GM23338 (cell line): ENCODE data around the gene DAB2. TPM values are rescaled to one million over a fixed set of nuclear protein-coding genes. Genes with fewer than 3 reads are reported as not detected.

Source experiments
- ATAC-seq: fragments of 200-7000 bp; cut with Tn5 transposase; 3 replicates; pipeline ENCODE4 v1.9.1; 2020
- DNase-seq: peaks from one replicate; pipeline ENCODE4 v3.0.0-alpha.2; 2015; ENCODE audit warnings: low spot score
- H2AFZ ChIP-seq: fragments of 200-600 bp; sonication (generic); 2 replicates; pipeline ENCODE4 v1.8.0; 2016; ENCODE audit warnings: antibody characterized with exemption, mild to moderate bottlenecking, moderate library complexity
- H3F3A ChIP-seq: fragments of 200-600 bp; sonication (generic); replicated peaks from 2 replicates; pipeline ENCODE4 v1.8.0; 2017; ENCODE audit warnings: antibody characterized with exemption, mixed run types, low read depth
- H3K27ac ChIP-seq: fragments of 200-600 bp; sonication (generic); 2 replicates; pipeline ENCODE4 v1.6.1; 2016; ENCODE audit warnings: low read depth
- H3K27me3 ChIP-seq: fragments of 200-600 bp; sonication (generic); 2 replicates; pipeline ENCODE4 v1.8.0; 2016; ENCODE audit warnings: mild to moderate bottlenecking, mixed run types, moderate library complexity; ENCODE audit not compliant: insufficient read depth
- H3K36me3 ChIP-seq: fragments of 200-600 bp; sonication (generic); 2 replicates; pipeline ENCODE4 v1.8.0; 2016; ENCODE audit warnings: mild to moderate bottlenecking; ENCODE audit not compliant: insufficient read depth
- H3K4me1 ChIP-seq: fragments of 200-600 bp; sonication (generic); 2 replicates; pipeline ENCODE4 v1.8.0; 2016; ENCODE audit warnings: mild to moderate bottlenecking, moderate library complexity; ENCODE audit not compliant: insufficient read depth
- H3K4me2 ChIP-seq: fragments of 200-600 bp; sonication (generic); 2 replicates; pipeline ENCODE4 v1.7.1; 2017; ENCODE audit warnings: mixed run types
- H3K4me3 ChIP-seq: fragments of 200-600 bp; sonication (generic); 2 replicates; pipeline ENCODE4 v1.6.1; 2016; ENCODE audit warnings: mixed run types
- H3K79me2 ChIP-seq: fragments of 200-600 bp; sonication (generic); replicated peaks from 2 replicates; pipeline ENCODE4 v1.8.0; 2017; ENCODE audit warnings: mild to moderate bottlenecking; ENCODE audit not compliant: insufficient read depth
- H3K9me2 ChIP-seq: fragments of 200-600 bp; sonication (generic); 2 replicates; pipeline ENCODE4 v1.8.0; 2017; ENCODE audit not compliant: insufficient read depth
- H4K20me1 ChIP-seq: fragments of 200-600 bp; sonication (generic); replicated peaks from 2 replicates; pipeline ENCODE4 v1.8.0; 2017; ENCODE audit warnings: mild to moderate bottlenecking; ENCODE audit not compliant: insufficient read depth
- H3K27ac Mint-ChIP-seq: 2 replicates; pipeline ENCODE4 v1.8.0; 2020; ENCODE audit warnings: inconsistent platforms, mild to moderate bottlenecking, moderate library complexity, mixed read lengths
- H3K27me3 Mint-ChIP-seq: 3 replicates; pipeline ENCODE4 v1.8.0; 2022; ENCODE audit warnings: low read depth, mild to moderate bottlenecking, moderate library complexity, mixed read lengths, inconsistent platforms; ENCODE audit not compliant: insufficient read depth, poor library complexity
- H3K36me3 Mint-ChIP-seq: 3 replicates; pipeline ENCODE4 v1.8.0; 2021; ENCODE audit warnings: low read depth, mild to moderate bottlenecking, inconsistent platforms, moderate library complexity, mixed read lengths
- H3K4me1 Mint-ChIP-seq: 3 replicates; pipeline ENCODE4 v1.8.0; 2020; ENCODE audit warnings: mild to moderate bottlenecking, inconsistent platforms, mixed read lengths
- H3K4me3 Mint-ChIP-seq: 3 replicates; pipeline ENCODE4 v1.8.0; 2021; ENCODE audit warnings: moderate library complexity, mild to moderate bottlenecking, inconsistent platforms, mixed read lengths
- H3K9me3 Mint-ChIP-seq: 3 replicates; pipeline ENCODE4 v1.8.0; 2020; ENCODE audit warnings: moderate library complexity, mild to moderate bottlenecking, inconsistent platforms, mixed read lengths
- CREB1 ChIP-seq: fragments of 250-450 bp; sonication (Bioruptor Pico); IDR thresholded peaks from 2 replicates; pipeline ENCODE4 v1.5.0; 2020; ENCODE audit warnings: low read depth, mild to moderate bottlenecking, moderate library complexity
- ETS1 ChIP-seq: IDR thresholded peaks from 2 replicates; pipeline ENCODE4 v1.6.1; 2016; ENCODE audit warnings: antibody characterized with exemption
- EZH2 ChIP-seq: fragments of 200-600 bp; sonication (generic); IDR thresholded peaks from one replicate; pipeline ENCODE4 v1.8.0; 2017; ENCODE audit warnings: antibody characterized with exemption, mild to moderate bottlenecking, low read depth; ENCODE audit not compliant: unreplicated experiment
- EZH2phosphoT487 ChIP-seq: fragments of 200-600 bp; sonication (generic); IDR thresholded peaks from one replicate; pipeline ENCODE4 v1.8.1; 2018; ENCODE audit warnings: antibody characterized with exemption; ENCODE audit not compliant: unreplicated experiment
- JUNB ChIP-seq: IDR thresholded peaks from one replicate; pipeline ENCODE4 v1.6.1; 2016; ENCODE audit warnings: antibody characterized with exemption; ENCODE audit not compliant: unreplicated experiment
- POLR2AphosphoS5 ChIP-seq: IDR thresholded peaks from 2 replicates; pipeline ENCODE4 v1.6.1; 2016; ENCODE audit warnings: antibody characterized with exemption, low read depth
- STAT1 ChIP-seq: IDR thresholded peaks from one replicate; pipeline ENCODE4 v1.6.1; 2016; ENCODE audit warnings: antibody characterized with exemption; ENCODE audit not compliant: unreplicated experiment
- ZNF331 ChIP-seq: fragments of 250-450 bp; sonication (Bioruptor Pico); IDR thresholded peaks from 2 replicates; pipeline ENCODE4 v1.5.0; 2020; ENCODE audit warnings: low read depth, mild to moderate bottlenecking, moderate library complexity
- polyA plus RNA-seq: library from polyadenylated mRNA; unstranded; fragments of >200 nt; fragmentation: Nextera tagmentation; extraction: Ambion mirVana; gene quantifications from 2 replicates; pipeline ENCODE4 v1.2.1, GENCODE V29; 2016
- total RNA-seq: library from RNA; depleted of rRNA; stranded (reverse); fragments of >200 nt; shearing (Covaris generic); gene quantifications from 2 replicates; pipeline ENCODE4 v1.2.3, GENCODE V29; 2014
- TF ChIP-seq, protein P1 (sequence below): fragments of 250-450 bp; sonication (Bioruptor Pico); IDR thresholded peaks from 2 replicates; pipeline ENCODE4 v1.5.0; 2020; ENCODE audit warnings: mild to moderate bottlenecking, moderate library complexity
- TF ChIP-seq, protein P2 (sequence below), 2 experiments: fragments of 200-600 bp in 1 of 2; sonication (generic) in 1 of 2; conservative IDR thresholded peaks; 2 replicates each; pipeline versions ENCODE4 v1.5.1 to v1.6.1; 2016 to 2017; ENCODE audit warnings: antibody characterized with exemption in 2 of 2, low read depth in 2 of 2, mild to moderate bottlenecking in 2 of 2, moderate library complexity in 1 of 2

The DAB2 gene
- total and polyA plus RNA-seq, 2 experiments from 2014 or later, result 6.4 to 8.4 TPM

DNA sequence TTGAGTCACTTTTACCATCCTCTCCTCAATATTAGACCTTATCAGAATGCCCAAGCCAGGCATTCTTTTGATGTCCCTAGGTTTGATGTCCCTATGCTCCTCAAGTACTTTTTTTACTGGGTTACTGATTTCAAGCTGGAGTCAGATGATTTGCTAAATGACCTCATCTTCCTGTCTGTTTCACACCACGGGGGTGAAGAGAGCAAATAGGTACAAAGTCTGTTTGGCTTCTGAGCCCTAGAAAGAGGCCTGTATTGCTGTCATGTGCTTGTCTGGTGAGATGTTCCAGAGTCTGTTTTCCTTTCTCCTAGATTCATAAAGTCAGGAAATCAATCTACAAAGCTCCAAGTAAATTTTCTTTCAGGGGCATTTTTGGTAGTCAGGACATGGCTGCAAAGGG lies 12.7 kb upstream of the DAB2 start:
- H3K4me3 ChIP-seq, result no peak overlapping the region
- no peaks in the 10 kb centered on the region for H3K4me1 ChIP-seq
- no peak overlapping the region for H2AFZ ChIP-seq
- Mint-ChIP-seq H3K27ac (no peak overlapping the region), H3K4me1 (no peaks in the 10 kb centered on the region), H3K9me3 (no peaks in the 10 kb centered on the region), H3K4me3 (no peak overlapping the region), H3K27me3 (no peaks in the 10 kb centered on the region), H3K36me3 (no peaks in the 10 kb centered on the region)
- H3K27me3 ChIP-seq, result no peaks in the 10 kb centered on the region
- H4K20me1 ChIP-seq, result no peaks in the 10 kb centered on the region
- H3F3A ChIP-seq, result no peaks in the 10 kb centered on the region
- no peaks in the 10 kb centered on the region for H3K36me3 ChIP-seq
- no peak for DNase-seq
- H3K27ac ChIP-seq, result no peak overlapping the region
- H3K79me2 ChIP-seq, result no peaks in the 10 kb centered on the region
- TF ChIP-seq POLR2AphosphoS5 (no peak), STAT1 (no peak), EZH2 (no peak)
- TF ChIP-seq, protein P1, sequence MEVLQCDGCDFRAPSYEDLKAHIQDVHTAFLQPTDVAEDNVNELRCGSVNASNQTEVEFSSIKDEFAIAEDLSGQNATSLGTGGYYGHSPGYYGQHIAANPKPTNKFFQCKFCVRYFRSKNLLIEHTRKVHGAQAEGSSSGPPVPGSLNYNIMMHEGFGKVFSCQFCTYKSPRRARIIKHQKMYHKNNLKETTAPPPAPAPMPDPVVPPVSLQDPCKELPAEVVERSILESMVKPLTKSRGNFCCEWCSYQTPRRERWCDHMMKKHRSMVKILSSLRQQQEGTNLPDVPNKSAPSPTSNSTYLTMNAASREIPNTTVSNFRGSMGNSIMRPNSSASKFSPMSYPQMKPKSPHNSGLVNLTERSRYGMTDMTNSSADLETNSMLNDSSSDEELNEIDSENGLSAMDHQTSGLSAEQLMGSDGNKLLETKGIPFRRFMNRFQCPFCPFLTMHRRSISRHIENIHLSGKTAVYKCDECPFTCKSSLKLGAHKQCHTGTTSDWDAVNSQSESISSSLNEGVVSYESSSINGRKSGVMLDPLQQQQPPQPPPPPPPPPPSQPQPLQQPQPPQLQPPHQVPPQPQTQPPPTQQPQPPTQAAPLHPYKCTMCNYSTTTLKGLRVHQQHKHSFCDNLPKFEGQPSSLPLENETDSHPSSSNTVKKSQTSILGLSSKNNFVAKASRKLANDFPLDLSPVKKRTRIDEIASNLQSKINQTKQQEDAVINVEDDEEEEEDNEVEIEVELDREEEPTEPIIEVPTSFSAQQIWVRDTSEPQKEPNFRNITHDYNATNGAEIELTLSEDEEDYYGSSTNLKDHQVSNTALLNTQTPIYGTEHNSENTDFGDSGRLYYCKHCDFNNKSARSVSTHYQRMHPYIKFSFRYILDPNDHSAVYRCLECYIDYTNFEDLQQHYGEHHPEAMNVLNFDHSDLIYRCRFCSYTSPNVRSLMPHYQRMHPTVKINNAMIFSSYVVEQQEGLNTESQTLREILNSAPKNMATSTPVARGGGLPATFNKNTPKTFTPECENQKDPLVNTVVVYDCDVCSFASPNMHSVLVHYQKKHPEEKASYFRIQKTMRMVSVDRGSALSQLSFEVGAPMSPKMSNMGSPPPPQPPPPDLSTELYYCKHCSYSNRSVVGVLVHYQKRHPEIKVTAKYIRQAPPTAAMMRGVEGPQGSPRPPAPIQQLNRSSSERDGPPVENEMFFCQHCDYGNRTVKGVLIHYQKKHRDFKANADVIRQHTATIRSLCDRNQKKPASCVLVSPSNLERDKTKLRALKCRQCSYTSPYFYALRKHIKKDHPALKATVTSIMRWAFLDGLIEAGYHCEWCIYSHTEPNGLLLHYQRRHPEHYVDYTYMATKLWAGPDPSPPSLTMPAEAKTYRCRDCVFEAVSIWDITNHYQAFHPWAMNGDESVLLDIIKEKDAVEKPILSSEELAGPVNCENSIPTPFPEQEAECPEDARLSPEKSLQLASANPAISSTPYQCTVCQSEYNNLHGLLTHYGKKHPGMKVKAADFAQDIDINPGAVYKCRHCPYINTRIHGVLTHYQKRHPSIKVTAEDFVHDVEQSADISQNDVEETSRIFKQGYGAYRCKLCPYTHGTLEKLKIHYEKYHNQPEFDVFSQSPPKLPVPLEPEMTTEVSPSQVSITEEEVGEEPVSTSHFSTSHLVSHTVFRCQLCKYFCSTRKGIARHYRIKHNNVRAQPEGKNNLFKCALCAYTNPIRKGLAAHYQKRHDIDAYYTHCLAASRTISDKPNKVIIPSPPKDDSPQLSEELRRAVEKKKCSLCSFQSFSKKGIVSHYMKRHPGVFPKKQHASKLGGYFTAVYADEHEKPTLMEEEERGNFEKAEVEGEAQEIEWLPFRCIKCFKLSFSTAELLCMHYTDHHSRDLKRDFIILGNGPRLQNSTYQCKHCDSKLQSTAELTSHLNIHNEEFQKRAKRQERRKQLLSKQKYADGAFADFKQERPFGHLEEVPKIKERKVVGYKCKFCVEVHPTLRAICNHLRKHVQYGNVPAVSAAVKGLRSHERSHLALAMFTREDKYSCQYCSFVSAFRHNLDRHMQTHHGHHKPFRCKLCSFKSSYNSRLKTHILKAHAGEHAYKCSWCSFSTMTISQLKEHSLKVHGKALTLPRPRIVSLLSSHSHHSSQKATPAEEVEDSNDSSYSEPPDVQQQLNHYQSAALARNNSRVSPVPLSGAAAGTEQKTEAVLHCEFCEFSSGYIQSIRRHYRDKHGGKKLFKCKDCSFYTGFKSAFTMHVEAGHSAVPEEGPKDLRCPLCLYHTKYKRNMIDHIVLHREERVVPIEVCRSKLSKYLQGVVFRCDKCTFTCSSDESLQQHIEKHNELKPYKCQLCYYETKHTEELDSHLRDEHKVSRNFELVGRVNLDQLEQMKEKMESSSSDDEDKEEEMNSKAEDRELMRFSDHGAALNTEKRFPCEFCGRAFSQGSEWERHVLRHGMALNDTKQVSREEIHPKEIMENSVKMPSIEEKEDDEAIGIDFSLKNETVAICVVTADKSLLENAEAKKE (CRISPR knock-in tag), result no peak
- ATAC-seq, result no peak
- H3K4me2 ChIP-seq, result no peak overlapping the region
- no peaks in the 10 kb centered on the region for H3K9me2 ChIP-seq

- Mint-ChIP-seq H3K4me1 (no peaks in the 10 kb centered on the region), H3K4me3 (no peak overlapping the region), H3K36me3 (no peaks in the 10 kb centered on the region), H3K9me3 (no peaks in the 10 kb centered on the region), H3K27me3 (no peaks in the 10 kb centered on the region), H3K27ac (no peak overlapping the region)
- Histone ChIP-seq H3K4me2 (no peak overlapping the region), H3K4me1 (no peaks in the 10 kb centered on the region), H3K36me3 (no peaks in the 10 kb centered on the region), H3K79me2 (no peaks in the 10 kb centered on the region), H3F3A (no peaks in the 10 kb centered on the region), H3K27ac (no peak overlapping the region), H4K20me1 (no peaks in the 10 kb centered on the region), H3K9me2 (no peaks in the 10 kb centered on the region), H3K4me3 (no peak overlapping the region), H2AFZ (no peak overlapping the region), H3K27me3 (no peaks in the 10 kb centered on the region)
- ATAC-seq (no peak), DNase-seq (no peak)
- no peak for TF ChIP-seq STAT1
- TF ChIP-seq CREB1 (CRISPR knock-in tag), result no peak
- no peak for TF ChIP-seq ETS1
- TF ChIP-seq ZNF331, result no peak
- TF ChIP-seq, protein P2, sequence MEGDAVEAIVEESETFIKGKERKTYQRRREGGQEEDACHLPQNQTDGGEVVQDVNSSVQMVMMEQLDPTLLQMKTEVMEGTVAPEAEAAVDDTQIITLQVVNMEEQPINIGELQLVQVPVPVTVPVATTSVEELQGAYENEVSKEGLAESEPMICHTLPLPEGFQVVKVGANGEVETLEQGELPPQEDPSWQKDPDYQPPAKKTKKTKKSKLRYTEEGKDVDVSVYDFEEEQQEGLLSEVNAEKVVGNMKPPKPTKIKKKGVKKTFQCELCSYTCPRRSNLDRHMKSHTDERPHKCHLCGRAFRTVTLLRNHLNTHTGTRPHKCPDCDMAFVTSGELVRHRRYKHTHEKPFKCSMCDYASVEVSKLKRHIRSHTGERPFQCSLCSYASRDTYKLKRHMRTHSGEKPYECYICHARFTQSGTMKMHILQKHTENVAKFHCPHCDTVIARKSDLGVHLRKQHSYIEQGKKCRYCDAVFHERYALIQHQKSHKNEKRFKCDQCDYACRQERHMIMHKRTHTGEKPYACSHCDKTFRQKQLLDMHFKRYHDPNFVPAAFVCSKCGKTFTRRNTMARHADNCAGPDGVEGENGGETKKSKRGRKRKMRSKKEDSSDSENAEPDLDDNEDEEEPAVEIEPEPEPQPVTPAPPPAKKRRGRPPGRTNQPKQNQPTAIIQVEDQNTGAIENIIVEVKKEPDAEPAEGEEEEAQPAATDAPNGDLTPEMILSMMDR (conservative IDR thresholded peaks at IDR 0.05; ENCODE audit: low read depth in 2 of 2), result no peak
- TF ChIP-seq EZH2phosphoT487, result no peak
- TF ChIP-seq JUNB, result no peak
Observed at GRCh38 chr5:39433848-39434247, 9.1 kb upstream of the DAB2 start.
